DND-41 (cell line): Measurements from ENCODE around the gene ACBD6.

Experiments
- ATAC-seq: fragments of 200-7000 bp; cut with Tn5 transposase; 3 replicates; pipeline ENCODE4 v1.9.1; 2021; ENCODE audit warnings: low read depth; ENCODE audit not compliant: insufficient read depth
- DNase-seq: peaks from one replicate; pipeline ENCODE4 v3.0.0-alpha.2; 2020
- H2AFZ ChIP-seq: 2 replicates; pipeline ENCODE4 v1.6.0; 2012; ENCODE audit warnings: low read depth, low read length
- H3K27ac ChIP-seq: 2 replicates; pipeline ENCODE4 v1.5.1; 2012; ENCODE audit warnings: low read length, inconsistent platforms
- H3K27me3 ChIP-seq: fragments of 200-600 bp; sonication (generic); 2 replicates; pipeline ENCODE4 v1.6.0; 2012; ENCODE audit warnings: low read length, mild to moderate bottlenecking, inconsistent platforms; ENCODE audit not compliant: insufficient read depth, poor library complexity
- H3K36me3 ChIP-seq: 2 replicates; pipeline ENCODE4 v1.5.1; 2012; ENCODE audit warnings: low read length, inconsistent platforms; ENCODE audit not compliant: insufficient read depth
- H3K4me1 ChIP-seq: 2 replicates; pipeline ENCODE4 v1.5.1; 2012; ENCODE audit warnings: mild to moderate bottlenecking, low read length; ENCODE audit not compliant: insufficient read depth
- H3K4me2 ChIP-seq: 2 replicates; pipeline ENCODE4 v1.6.0; 2012; ENCODE audit warnings: mild to moderate bottlenecking, moderate library complexity, low read length, inconsistent platforms; ENCODE audit not compliant: insufficient read depth
- H3K4me3 ChIP-seq, 2 experiments: fragments of 200-600 bp in 1 of 2; shearing (Covaris generic) in 1 of 2; 2 replicates each; pipeline ENCODE4 v1.5.1; 2012 to 2016; ENCODE audit warnings: inconsistent platforms in 2 of 2, low read length in 2 of 2, mild to moderate bottlenecking in 2 of 2, low read depth in 1 of 2, moderate library complexity in 1 of 2
- H3K79me2 ChIP-seq: 2 replicates; pipeline ENCODE4 v1.6.0; 2012; ENCODE audit warnings: low read length, inconsistent platforms; ENCODE audit not compliant: insufficient read depth
- H3K9ac ChIP-seq: 2 replicates; pipeline ENCODE4 v1.6.0; 2012; ENCODE audit warnings: low read depth, mild to moderate bottlenecking, inconsistent platforms, low read length, moderate library complexity
- H3K9me3 ChIP-seq: 2 replicates; pipeline ENCODE4 v1.5.1; 2012; ENCODE audit warnings: low read length, moderate library complexity, mild to moderate bottlenecking, inconsistent platforms; ENCODE audit not compliant: insufficient read depth, severe bottlenecking
- H4K20me1 ChIP-seq: 2 replicates; pipeline ENCODE4 v1.6.0; 2012; ENCODE audit warnings: low read length; ENCODE audit not compliant: insufficient read depth
- EZH2 ChIP-seq: IDR thresholded peaks from 3 replicates; pipeline ENCODE4 v1.6.1; 2012; ENCODE audit warnings: borderline replicate concordance, low read depth, mild to moderate bottlenecking, moderate library complexity, low read length, inconsistent platforms; ENCODE audit not compliant: severe bottlenecking
- TF ChIP-seq, protein P1 (sequence below): IDR thresholded peaks from 2 replicates; pipeline ENCODE4 v1.5.1; 2012; ENCODE audit warnings: borderline replicate concordance, low read length, moderate library complexity, mild to moderate bottlenecking; ENCODE audit not compliant: poor library complexity, severe bottlenecking; ENCODE audit errors: extremely low read depth

ACBD6 gene

GRCh38 chr1:180358649-180359048 lies 143.7 kb downstream of the ACBD6 start:
- Histone ChIP-seq H4K20me1 (0 out of 2 replicates have a peak, but pooled peaks cover 4% of the 10 kb centered on the region), H3K27ac (no peak overlapping the region), H3K27me3 (no peaks in the 10 kb centered on the region), H3K36me3 (no peaks in the 10 kb centered on the region), H3K4me3 (no peak overlapping the region), H3K9me3 (no peaks in the 10 kb centered on the region), H3K4me1 (peaks cover 4% of the 10 kb centered on the region; the same call in 1 of the 2 replicates), H3K9ac (no peak overlapping the region), H3K79me2 (peaks cover 2% of the 10 kb centered on the region; the same call in 1 of the 2 replicates), H3K4me2 (no peak overlapping the region), H2AFZ (no peak overlapping the region)
- no peak for DNase-seq
- no peak for ATAC-seq
- TF ChIP-seq, protein P1, sequence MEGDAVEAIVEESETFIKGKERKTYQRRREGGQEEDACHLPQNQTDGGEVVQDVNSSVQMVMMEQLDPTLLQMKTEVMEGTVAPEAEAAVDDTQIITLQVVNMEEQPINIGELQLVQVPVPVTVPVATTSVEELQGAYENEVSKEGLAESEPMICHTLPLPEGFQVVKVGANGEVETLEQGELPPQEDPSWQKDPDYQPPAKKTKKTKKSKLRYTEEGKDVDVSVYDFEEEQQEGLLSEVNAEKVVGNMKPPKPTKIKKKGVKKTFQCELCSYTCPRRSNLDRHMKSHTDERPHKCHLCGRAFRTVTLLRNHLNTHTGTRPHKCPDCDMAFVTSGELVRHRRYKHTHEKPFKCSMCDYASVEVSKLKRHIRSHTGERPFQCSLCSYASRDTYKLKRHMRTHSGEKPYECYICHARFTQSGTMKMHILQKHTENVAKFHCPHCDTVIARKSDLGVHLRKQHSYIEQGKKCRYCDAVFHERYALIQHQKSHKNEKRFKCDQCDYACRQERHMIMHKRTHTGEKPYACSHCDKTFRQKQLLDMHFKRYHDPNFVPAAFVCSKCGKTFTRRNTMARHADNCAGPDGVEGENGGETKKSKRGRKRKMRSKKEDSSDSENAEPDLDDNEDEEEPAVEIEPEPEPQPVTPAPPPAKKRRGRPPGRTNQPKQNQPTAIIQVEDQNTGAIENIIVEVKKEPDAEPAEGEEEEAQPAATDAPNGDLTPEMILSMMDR: no peak
- no peak for TF ChIP-seq EZH2

GRCh38 chr1:180353945-180354344 lies 148.4 kb downstream of the ACBD6 start:
- peaks cover 3% of the 10 kb centered on the region; the same call in 1 of the 2 replicates for H3K79me2 ChIP-seq

GRCh38 chr1:180352588-180352987 lies 149.8 kb downstream of the ACBD6 start:
- H2AFZ ChIP-seq: no peak overlapping the region
- H4K20me1 ChIP-seq: 0 out of 2 replicates have a peak, but pooled peaks cover 4% of the 10 kb centered on the region
- H3K4me3 ChIP-seq: no peak overlapping the region
- no peak for ATAC-seq
- H3K9me3 ChIP-seq: no peaks in the 10 kb centered on the region
- H3K36me3 ChIP-seq: no peaks in the 10 kb centered on the region
- peaks cover 4% of the 10 kb centered on the region; the same call in 1 of the 2 replicates for H3K4me1 ChIP-seq
- no peaks in the 10 kb centered on the region for H3K27me3 ChIP-seq
- peaks cover 6% of the 10 kb centered on the region for H3K79me2 ChIP-seq
- no peak overlapping the region for H3K9ac ChIP-seq
- DNase-seq: no peak
- H3K4me2 ChIP-seq: no peak overlapping the region
- H3K27ac ChIP-seq: no peak overlapping the region
- TF ChIP-seq, protein P1: no peak
- no peak for TF ChIP-seq EZH2

More at GRCh38 chr1:180353945-180354344, 148.4 kb downstream of the ACBD6 start:
- H4K20me1 ChIP-seq: 0 out of 2 replicates have a peak, but pooled peaks cover 4% of the 10 kb centered on the region
- H3K9me3 ChIP-seq: no peaks in the 10 kb centered on the region
- ATAC-seq: no peak
- H3K36me3 ChIP-seq: no peaks in the 10 kb centered on the region
- no peak for DNase-seq
- peaks cover 4% of the 10 kb centered on the region; the same call in 1 of the 2 replicates for H3K4me1 ChIP-seq
- no peaks in the 10 kb centered on the region for H3K27me3 ChIP-seq
- 0 out of 2 replicates have a peak overlapping the region, but pooled peaks have one; percentile 27 for H3K27ac ChIP-seq
- no peak overlapping the region for H3K4me3 ChIP-seq
- H2AFZ ChIP-seq: no peak overlapping the region
- H3K9ac ChIP-seq: no peak overlapping the region
- TF ChIP-seq EZH2: no peak
- TF ChIP-seq, protein P1: no peak
- H3K4me2 ChIP-seq: no peak overlapping the region
